Left renal pelvis (tissue), 4 donors: ENCODE measurements around the gene AKAP13. TPM values are rescaled to one million over a fixed set of nuclear protein-coding genes. Genes with fewer than 3 reads are reported as not detected.
"Not testable (repeated sequence)": the region's sequence is repeated elsewhere in the genome, so short reads cannot be mapped to it uniquely, and the experiment has no call there.

Source experiments
- DNase-seq, 4 donors: peaks; one replicate each; pipeline ENCODE4 v3.0.0-alpha.2; 2013; ENCODE audit warnings: low read depth in 4 of 4, low spot score in 3 of 4
- polyA plus RNA-seq, 4 donors: library from polyadenylated mRNA; unstranded; fragments of 120-200 nt; gene quantifications; one replicate each; pipeline ENCODE4 v1.2.1, GENCODE V29; 2013; ENCODE audit not compliant: insufficient read length in 4 of 4

AKAP13 gene
- polyA plus RNA-seq, 4 donors, result 82.3 to 93.2 (median 87.8) TPM

- no peak for DNase-seq
These were observed 60.0 kb downstream of the AKAP13 start for GRCh38 chr15:85440451-85440850.

- DNase-seq, result not testable (repeated sequence)
These were observed 61.5 kb downstream of the AKAP13 start for GRCh38 chr15:85441854-85442253.

GRCh38 chr15:85443046-85443445 is 62.6 kb downstream of the AKAP13 start:
- no peak for DNase-seq

- peak; percentile 12 to 34 (median 22) for DNase-seq
These were observed 63.2 kb downstream of the AKAP13 start for GRCh38 chr15:85443593-85444087.

GRCh38 chr15:85444122-85444745 is 63.8 kb downstream of the AKAP13 start:
- DNase-seq, result no peak

- DNase-seq, result no peak
These were observed 65.0 kb downstream of the AKAP13 start for GRCh38 chr15:85445361-85445760.

- DNase-seq, result no peak
These were observed 70.8 kb downstream of the AKAP13 start for GRCh38 chr15:85451099-85451700.

- no peak for DNase-seq
These were observed 72.0 kb downstream of the AKAP13 start for GRCh38 chr15:85452436-85452835.

GRCh38 chr15:85453144-85453872 is 72.9 kb downstream of the AKAP13 start:
- no peak for DNase-seq

- DNase-seq, result no peak
These were observed 74.0 kb downstream of the AKAP13 start for GRCh38 chr15:85454403-85454802.

GRCh38 chr15:85455891-85456290 is 75.5 kb downstream of the AKAP13 start:
- DNase-seq, result no peak

- no peak for DNase-seq
These were observed 76.4 kb downstream of the AKAP13 start for GRCh38 chr15:85456798-85457197.

GRCh38 chr15:85457392-85457968 is 77.1 kb downstream of the AKAP13 start:
- no peak for DNase-seq

GRCh38 chr15:85458764-85459163 is 78.4 kb downstream of the AKAP13 start:
- no peak for DNase-seq

GRCh38 chr15:85462029-85462428 is 81.6 kb downstream of the AKAP13 start:
- no peak for DNase-seq

GRCh38 chr15:85463276-85463892 is 83.0 kb downstream of the AKAP13 start:
- no peak for DNase-seq

- DNase-seq, result no peak
These were observed 83.6 kb downstream of the AKAP13 start for GRCh38 chr15:85463976-85464375.

GRCh38 chr15:85464471-85464870 is 84.1 kb downstream of the AKAP13 start:
- no peak for DNase-seq

- DNase-seq, result no peak
These were observed 90.3 kb downstream of the AKAP13 start for GRCh38 chr15:85470563-85471271.

GRCh38 chr15:85472349-85472748 is 91.9 kb downstream of the AKAP13 start:
- DNase-seq, result no peak
